Epithelial cell of esophagus (primary cell): ENCODE measurements around the gene TIMM17A.
A peak's percentile ranks its signal among the peaks of the same experiment; 100 is the strongest.

ENCODE experiments used
- DNase-seq: peaks from one replicate; pipeline ENCODE4 v3.0.0; 2010; ENCODE audit warnings: low read depth
- H3K4me3 ChIP-seq: 2 replicates; pipeline ENCODE4 v1.5.1; 2011; ENCODE audit warnings: mild to moderate bottlenecking, low read length, control low read depth
- TF ChIP-seq, protein P1 (sequence below): IDR thresholded peaks from 2 replicates; pipeline ENCODE4 v1.5.1; 2011; ENCODE audit warnings: low read depth, mild to moderate bottlenecking, low read length, control low read depth, inconsistent platforms; ENCODE audit not compliant: insufficient read depth; ENCODE audit errors: missing control alignments

Gene TIMM17A

DNA sequence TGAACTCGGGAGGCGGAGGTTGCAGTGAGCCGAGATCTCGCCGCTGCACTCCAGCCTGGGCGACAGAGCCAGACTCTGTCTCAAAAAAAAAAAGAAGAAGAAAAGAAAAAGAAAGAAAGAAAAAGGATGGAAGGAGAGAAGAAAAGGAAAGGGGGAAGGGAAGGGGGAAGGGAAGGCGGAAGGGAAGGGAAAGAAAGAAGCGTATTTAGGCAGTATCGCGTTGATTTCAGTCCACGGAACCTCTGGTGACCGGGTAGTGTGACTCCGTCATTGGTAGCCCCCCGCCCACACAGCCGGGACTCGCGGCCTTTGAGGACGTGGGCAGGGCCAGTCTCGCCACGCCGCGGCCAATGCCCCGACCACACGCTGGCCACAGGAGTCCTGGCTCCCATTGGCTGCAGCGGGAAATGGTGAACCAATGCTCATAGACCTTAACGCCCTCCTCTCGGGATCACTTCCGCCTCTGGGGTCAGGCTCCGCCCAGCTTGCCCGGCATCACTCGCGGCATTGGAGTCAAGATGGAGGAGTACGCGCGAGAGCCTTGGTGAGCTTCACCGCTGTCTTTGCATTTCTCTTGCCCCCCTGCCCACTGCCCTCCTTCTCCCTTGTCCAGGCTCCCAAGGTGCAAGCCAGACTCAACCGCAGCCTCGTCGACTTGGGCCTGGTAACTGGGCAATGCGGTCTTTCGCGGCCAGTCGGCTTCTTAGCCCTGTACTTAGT lies at the start of gene TIMM17A:
TIMM17A (plus strand) TSS at position 495 of the 720 bp plus-strand sequence; CDS start at position 519, 24 bp downstream.
- peak within 1 kb of the TSS; percentile 94 for H3K4me3 ChIP-seq
- TF ChIP-seq, protein P1, sequence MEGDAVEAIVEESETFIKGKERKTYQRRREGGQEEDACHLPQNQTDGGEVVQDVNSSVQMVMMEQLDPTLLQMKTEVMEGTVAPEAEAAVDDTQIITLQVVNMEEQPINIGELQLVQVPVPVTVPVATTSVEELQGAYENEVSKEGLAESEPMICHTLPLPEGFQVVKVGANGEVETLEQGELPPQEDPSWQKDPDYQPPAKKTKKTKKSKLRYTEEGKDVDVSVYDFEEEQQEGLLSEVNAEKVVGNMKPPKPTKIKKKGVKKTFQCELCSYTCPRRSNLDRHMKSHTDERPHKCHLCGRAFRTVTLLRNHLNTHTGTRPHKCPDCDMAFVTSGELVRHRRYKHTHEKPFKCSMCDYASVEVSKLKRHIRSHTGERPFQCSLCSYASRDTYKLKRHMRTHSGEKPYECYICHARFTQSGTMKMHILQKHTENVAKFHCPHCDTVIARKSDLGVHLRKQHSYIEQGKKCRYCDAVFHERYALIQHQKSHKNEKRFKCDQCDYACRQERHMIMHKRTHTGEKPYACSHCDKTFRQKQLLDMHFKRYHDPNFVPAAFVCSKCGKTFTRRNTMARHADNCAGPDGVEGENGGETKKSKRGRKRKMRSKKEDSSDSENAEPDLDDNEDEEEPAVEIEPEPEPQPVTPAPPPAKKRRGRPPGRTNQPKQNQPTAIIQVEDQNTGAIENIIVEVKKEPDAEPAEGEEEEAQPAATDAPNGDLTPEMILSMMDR = no peak

DNA sequence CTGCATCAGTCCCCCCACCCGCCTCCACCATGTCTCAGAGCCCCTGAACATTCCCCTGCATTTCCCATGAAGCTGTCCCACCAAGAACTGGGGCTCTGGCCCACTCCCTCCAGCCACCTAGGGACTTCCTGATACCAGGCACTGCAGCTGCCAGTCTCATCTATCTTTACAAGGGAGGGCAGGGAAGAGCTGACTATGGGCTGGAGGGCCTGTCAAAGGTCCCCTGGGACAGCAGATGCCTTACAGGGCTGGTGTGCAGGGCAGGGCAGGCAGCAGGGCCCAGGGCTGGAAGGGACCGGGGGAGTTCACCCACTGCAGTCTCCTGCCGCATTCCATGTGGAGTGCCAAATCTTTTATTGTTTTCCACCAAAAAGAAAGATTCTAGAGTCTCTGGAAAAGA lies 49.0 kb upstream of the TIMM17A start:
- DNase-seq = no peak
- TF ChIP-seq, protein P1 = no peak
- H3K4me3 ChIP-seq = no peak overlapping the region

More for the DNA sequence above, at the start of gene TIMM17A:
- peak; percentile 97 for DNase-seq

DNA sequence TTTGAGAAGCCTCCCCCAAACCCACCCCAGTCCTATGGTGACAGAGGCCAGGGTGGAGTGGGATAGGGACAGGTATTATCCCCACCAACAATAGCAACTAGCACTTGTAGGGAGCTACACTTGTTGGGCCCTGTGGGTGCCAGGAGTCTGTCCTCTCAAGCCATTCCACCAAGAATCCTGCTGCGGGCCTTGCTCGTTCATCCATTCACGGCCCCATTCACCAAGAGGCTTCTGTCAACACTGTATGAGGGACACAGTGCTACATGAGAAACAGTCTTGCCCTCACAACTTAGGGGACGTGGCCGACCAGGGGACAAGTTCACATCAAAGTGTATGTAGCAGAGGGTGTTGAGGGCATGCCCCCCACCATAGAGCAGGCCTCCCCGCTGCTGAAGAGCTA lies 47.7 kb upstream of the TIMM17A start:
- H3K4me3 ChIP-seq = no peak overlapping the region
- TF ChIP-seq, protein P1 = no peak
- no peak for DNase-seq

DNA sequence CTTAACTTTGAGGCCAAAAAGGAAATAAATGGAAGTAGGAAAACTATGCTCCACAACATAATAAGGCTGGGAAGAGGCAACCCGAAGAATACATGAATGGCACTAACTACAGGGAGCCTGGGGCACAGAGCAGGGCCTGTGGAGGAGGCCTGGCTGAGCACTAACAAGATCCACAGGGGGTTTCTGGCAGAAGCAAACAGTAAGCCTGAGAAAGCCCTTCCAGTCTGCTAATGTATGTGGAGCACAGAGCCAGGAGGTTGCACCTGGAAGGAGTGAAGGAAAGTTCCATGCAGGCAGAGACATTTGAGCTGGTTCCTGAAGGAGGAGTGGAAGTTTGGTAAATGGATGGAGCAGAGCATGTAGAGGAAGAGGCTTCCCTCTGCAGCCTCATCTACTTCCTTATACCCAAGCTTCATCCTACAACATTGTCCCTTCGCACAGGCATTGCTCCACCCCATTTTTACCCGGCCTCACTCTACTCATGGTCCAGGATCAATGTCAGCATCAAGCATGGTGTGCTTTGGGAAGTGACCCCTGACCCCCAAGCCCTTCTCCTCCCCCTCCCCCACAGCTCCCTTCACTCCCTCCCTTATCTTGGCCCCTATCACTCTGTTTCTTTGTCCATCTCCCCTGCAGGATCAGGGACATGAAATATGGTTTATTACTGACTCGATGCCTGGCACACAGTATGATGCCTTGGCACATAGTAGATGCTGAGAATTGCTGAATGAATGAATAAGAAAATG lies 43.3 kb upstream of the TIMM17A start:
- TF ChIP-seq, protein P1 = no peak

DNA sequence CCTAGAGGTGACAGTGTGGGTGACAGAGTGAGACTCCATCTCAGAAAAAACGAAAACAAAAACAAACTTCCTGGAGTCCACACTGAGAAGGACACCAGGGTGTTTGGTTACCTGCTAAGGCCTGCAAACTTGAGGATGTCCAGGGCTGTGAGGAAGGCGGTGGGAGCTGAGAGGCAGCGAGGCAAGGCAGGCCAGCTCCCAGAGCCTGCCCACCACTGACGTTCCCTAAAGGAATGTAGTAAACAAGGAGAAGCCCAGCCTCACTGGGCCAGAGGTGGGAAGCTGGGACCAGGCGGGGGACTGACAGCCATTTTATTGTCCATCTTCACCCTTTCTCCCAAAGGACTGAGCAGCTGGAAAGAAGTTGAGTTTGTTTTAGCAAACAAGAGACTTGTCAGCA lies 42.5 kb upstream of the TIMM17A start:
- DNase-seq = no peak
- TF ChIP-seq, protein P1 = no peak
- no peak overlapping the region for H3K4me3 ChIP-seq

More for the DNA sequence above, 43.3 kb upstream of the TIMM17A start:
- no peak for DNase-seq
- no peak overlapping the region for H3K4me3 ChIP-seq

DNA sequence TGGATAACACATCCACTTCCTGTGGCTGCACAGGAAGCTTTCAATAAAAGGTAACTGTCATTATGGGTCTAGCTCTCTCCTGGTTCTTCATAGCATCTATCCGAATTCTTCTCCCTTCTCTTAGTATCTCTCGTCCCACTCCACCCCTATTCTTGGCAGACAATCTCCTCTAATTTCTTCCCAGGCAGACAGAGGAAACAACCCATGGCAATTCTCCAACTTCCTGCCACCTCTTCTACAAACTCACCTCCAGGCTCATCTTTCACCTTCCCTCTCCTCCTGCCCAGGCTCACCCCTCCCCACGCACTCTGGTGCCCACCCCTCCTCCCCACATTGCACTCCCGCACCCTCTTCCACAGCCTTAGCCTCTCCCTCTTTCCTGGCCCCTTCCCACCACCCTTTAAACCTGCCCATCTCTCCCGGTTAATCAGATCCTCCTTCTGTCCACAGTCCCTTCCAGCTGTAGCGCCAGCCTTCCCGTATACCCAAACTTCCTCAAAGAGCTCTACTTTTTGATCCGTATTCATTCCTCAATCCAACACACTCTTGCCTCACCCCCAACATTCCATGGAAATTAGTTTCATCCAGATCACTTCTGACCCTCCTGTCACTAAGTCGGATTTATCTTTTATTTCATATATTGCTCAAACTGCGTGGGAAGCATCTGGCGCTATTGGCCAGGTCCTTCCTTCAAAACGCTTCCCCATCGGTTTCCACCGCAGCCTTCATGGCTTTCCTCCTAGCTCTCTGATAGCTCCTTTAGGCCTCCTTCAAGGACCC lies 40.7 kb upstream of the TIMM17A start:
- no peak overlapping the region for H3K4me3 ChIP-seq
- no peak for DNase-seq
- TF ChIP-seq, protein P1 = no peak
